NCI-H748 treated with DMSO at 0.1 percent for 48 hours (cell line): ENCODE results near the gene ZDHHC14.

ENCODE experiments used
- DNase-seq: peaks from one replicate; lab custom pipeline; 2025; lab: John Stamatoyannopoulos, UW

Gene ZDHHC14

DNA sequence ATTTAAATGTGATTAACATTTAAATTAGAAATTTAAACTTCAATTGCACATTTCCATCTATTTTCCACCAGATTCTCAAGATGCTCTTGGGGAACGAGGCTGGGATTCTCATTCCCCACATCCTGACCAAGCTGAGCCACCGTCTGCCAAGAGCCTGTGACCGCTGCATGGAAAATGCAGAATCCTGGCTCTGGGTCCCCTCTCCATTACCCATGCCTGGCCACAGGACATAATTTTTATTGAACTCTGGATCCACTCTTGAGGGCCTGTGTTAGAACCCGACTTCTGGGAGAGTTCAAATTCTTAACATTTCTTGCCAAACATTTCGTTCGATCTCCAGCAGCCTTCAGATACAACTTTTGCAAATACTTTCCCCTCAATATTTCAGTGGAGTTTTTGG lies 240.4 kb downstream of the ZDHHC14 start:
- no peak for DNase-seq

DNA sequence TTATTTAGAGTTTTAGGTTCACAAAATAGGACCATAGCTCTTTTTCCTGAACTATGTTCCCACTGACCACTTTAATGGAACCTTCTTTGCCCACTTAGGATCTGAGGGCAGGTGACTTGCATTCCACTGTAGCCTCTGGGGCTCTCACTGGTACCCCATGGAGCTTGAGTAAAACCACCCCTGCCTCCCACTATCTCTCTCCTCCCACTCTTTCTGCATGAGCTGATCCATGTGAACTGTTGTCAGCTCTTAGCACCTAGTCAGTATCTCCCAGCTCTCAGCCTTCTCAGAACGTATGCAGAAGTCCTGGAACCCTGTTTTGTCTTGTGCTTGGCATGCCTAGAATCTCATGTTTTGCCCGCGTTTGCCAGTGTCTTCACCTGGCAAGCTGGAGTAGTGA lies 241.4 kb downstream of the ZDHHC14 start:
- DNase-seq, result no peak

DNA sequence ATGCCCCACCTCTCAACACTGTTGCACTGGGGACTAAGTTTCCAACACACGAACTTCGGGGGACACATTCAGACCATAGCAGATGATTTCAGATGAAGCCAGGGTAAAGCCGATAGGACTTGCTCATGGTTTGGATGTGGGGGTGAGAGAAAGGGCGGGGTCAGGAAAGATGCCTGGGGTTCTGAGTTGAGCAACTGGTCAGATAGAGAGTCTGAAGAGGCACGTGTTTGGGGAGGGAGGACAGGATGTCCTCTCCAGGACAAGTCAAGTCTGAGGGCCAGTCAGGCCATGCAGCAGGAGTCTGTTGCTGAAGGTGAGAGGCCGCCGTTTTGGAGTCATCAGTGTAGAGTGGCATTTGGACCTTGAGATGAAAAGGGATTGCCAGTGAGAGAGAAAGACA lies 244.1 kb downstream of the ZDHHC14 start:
- DNase-seq, result no peak

DNA sequence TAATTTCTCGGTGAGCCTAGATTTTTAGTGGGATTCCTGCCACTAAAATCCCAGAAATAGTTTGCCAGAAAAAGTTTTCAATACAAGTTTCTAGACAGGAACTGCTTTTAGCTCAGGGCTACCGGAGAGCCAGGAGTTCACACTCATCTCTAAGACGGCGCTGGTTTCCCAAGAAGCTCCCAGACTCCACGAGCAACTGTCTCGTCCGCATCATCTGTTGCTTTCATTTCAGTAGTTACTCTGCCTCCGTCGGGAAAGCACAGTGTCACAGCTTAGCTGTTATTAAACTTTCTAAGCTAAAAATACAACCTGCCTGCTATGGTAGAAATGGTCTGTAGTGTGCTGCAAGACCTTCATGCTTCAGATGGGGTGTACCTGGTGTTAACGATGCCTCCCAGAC lies 244.8 kb downstream of the ZDHHC14 start:
- DNase-seq, result no peak

- no peak for DNase-seq
These were observed 246.4 kb downstream of the ZDHHC14 start for GRCh38 chr6:157627195-157627966.

GRCh38 chr6:157628463-157628862 lies 247.5 kb downstream of the ZDHHC14 start:
- DNase-seq, result no peak

DNA sequence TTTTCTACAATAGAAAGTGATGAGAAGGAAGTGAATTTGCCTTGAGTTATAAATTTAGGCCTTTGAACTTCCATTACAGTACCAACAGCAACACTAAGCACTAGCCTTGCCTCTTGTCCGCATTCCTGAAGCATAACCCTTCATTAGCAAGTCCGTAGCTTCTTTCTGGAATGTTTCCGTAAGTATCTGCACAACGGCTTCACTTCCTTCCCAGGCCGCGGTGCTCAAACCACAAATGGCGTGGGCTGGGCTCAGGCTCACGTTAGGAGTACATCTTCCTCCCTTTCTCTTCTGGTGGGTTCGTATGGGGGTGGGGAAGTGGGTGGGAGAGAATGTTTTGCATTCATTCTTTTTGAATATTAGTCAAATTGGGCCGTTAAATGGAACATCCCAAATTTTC lies 248.2 kb downstream of the ZDHHC14 start:
- no peak for DNase-seq

GRCh38 chr6:157630463-157631080 lies 249.6 kb downstream of the ZDHHC14 start:
- DNase-seq, result no peak

DNA sequence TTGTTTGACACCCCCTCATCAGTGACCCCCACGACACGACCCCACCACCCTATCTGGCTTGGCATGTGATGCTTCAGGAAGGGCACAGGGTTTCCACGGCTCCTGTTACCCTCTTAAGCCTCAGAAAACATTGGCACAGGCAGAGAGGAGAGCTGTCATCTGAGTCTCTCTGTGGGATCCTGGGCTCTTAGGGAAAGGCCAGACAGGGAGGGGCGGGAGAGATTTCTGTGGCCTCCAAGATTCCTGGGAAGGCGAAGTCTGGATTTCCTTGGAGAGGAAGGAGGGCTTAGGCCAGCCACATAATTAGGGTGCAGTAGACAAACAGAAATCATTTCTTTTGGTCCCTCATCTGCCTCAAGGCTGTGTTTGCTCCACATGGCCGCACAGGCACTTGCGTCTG lies 250.4 kb downstream of the ZDHHC14 start:
- no peak for DNase-seq

DNA sequence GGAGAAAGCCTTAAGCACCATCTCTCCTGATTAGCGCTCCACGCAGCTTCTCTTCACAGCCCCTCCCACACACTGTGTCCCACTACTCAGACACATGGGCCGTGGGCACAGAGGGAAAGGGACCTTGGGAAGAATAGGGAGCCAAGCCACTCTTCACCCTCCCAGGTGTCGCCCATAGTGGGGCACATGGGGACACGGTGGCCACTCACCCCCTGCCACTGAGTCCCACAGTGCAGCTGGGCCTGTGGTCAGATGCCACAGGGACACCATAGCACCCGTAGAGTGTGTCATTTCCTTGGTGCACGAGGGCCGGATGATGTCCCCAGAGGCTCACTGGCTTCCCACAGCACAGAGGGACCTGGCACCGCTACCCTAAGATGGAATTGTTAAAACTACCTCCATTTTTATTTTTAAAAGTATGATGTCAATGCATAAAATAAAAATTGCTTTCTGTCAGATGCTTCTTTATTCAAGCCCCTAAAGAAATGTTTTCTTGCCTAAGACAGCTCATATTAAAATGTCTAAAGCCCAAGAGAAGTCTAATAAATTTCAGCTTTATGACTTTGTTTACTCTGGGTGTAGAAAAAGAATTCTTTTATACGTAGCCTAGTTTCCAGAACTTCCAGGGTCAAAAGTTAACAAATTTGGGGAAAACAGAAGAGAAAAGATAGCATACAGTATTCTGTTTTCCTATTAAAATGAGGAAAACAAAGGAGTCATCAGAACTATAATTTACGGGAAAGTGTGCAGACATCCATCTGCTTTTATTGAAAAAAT lies 251.0 kb downstream of the ZDHHC14 start:
- no peak for DNase-seq

DNA sequence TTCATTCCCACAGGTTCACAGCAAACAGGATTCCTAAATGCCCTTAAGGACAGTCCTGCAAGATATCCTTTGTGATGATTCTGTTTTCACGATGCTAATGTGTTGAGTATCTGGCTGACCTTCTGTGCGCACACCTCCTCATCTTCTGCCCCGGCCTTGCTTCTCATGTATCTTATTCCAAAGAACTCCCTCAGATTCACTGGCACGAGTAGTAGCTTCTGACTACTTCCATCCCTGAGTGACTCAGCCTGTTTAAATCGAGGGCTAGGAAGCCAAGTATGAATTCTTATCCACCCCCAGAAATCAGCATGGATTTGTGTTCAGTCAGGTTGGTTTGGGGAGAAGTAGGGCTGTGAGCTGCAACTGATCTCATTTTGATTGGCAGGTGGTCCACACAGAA lies 251.8 kb downstream of the ZDHHC14 start:
- DNase-seq, result no peak

- no peak for DNase-seq
These were observed 253.6 kb downstream of the ZDHHC14 start for GRCh38 chr6:157634546-157634945.

DNA sequence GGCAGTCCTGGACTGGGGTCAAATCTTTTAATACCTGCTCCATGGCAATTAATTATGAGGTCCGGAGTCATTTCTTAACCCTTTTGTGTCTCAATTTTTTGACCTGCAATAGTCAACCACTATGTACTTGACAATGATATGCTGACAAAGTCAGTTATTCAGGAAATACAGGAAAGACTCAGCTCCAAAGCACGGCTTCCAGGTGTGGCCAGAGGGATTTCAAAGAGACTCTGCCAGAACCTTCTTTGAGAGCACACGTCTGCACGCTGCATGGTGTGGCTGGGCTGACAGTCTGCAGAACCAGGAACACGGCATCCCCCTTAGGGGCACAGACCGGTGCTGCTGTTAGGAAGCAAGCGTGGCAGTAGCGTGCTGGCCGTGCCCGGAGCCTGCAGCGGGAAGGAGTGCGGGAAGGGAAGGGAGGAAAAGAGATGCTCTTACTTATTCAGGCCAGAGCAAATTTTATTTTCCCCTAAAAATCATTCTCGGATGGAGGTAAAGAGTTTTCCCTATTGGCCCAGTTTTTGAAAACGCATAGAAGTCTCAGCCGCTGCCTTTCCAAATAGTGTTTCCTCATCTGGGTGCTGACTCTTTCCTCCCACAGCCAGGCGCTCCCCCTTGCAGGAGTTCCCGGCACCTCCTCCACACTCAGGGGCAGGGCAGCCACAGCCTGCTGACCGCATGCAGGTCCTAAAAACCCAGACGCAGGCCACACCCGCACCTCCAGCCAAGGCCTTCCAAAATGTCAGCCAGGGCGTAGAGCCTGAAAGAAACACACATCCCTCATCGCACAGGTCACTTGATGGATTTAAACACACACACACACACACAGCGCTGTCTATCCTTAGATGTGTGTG lies 254.6 kb downstream of the ZDHHC14 start:
- DNase-seq, result no peak

DNA sequence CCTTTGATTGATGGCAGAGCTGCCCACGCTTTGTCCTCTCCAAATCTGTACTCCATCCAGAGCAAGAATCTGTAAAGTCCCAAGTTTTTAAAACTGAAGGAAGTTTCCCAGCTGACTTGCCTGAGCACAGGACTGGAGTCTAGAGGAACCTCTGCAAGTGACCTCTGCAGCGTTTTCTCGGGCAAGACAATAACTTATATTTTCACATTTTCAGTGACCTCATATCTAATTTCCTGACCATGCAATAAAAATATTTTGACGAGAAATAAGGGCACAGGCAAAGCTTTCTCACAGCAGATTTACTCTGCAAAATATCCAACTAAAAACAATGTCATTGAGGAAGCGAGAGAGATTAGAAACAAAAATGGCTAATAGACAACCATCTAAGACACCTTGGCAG lies 256.5 kb downstream of the ZDHHC14 start:
- DNase-seq, result no peak

DNA sequence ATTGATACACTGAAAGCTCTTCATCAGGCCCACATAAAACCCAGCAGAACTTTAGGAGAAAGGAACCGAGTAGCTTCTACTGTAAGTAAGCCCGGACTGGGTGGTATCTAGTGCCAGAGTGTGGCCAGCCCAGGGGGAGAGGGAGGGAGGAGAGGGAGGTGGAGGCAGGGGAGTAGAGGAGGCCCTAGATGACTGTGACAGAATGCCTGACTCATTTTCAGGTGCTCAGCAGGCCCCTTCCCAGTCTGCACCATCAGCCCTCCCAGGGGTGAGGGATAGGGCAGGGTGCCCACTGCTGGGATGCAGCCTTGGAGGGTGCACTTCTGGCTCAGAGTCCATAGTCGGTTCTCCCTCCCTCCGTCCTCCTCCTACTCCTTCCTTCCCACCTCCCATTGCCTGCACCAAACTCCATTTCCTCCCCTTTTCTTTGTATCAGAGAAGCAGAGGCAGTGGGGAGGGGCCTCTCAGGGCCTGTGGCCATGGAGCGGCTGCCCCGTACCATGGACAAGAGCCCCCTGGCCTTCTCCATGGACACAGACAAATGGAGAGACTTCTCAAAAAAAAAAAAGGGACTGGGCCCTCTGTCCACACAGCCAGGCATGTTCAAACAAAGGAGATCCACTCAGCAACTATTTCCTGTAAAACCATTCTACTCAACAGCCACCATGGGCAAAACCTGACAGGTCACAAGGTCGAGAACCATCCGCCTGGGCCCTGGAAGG lies 257.1 kb downstream of the ZDHHC14 start:
- DNase-seq, result no peak

GRCh38 chr6:157638779-157639178 lies 257.8 kb downstream of the ZDHHC14 start:
- DNase-seq, result no peak

DNA sequence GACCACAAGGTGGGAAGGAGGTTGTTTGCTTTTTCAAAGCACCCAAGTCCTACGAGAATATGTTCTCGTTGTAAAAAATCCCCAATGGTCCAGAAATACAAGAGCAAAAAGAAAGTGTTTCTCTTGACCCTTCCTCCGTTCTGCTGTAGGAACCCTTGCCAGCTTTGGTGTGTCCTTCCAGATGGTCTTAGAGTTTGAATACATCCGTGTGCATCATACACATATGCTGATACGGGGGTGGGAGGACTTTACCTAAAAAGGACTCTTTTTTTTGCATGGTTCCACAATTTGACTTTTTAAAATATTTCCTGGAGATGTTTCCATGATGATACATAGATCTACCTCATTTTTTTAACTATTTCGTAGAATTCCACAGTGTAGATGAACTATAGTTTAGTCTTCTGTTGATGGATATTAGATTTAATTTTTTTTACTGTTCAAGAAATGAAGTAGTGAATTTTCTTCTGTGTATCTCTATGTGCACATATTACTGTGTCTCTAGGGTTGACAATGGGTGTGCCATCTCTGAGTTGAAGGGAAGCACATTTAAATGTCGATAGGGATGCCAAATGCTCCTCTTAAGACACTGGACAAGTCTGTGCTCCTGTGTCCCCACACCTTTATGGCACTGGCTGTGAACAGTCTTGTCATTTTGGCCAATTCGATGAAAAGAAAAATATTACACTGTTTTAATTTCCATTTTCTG lies 259.9 kb downstream of the ZDHHC14 start:
- DNase-seq, result no peak

- DNase-seq, result no peak
These were observed 260.8 kb downstream of the ZDHHC14 start for GRCh38 chr6:157641837-157642236.

DNA sequence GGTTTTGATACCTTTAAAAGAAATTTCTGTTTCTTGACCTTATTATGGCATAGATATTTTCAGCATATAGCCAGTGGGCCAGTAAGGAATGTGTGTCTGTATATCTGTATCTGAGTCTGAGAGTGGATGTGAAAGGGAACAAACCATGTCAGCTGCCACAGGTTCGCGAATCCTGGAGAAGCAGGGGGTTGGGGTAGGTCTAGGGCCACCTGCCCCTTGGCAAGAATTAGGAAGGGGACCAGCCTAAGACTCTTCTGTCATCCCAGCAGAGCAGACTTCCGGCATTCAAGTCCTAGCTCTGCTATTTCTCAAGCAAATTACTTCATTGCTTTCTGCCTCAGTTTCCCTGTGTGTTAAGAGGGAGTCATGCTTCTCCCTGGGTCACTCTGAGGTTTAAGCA lies 261.7 kb downstream of the ZDHHC14 start:
- no peak for DNase-seq

- no peak for DNase-seq
These were observed 263.2 kb downstream of the ZDHHC14 start for GRCh38 chr6:157644043-157644810.
